ENCODE results near the gene SGK2.
"Not testable (repeated sequence)": the region's sequence is repeated elsewhere in the genome, so short reads cannot be mapped to it uniquely, and the experiment has no call there.

Gene SGK2

GRCh38 chr20:43564993-43565757 lies 6.3 kb downstream of the SGK2 start:
- no peak for DNase-seq

- DNase-seq = no peak
Observed at GRCh38 chr20:43565758-43566104, 6.9 kb downstream of the SGK2 start.

- DNase-seq = no peak
Observed at GRCh38 chr20:43567477-43567876, 8.7 kb downstream of the SGK2 start.

GRCh38 chr20:43568706-43569105 lies 9.9 kb downstream of the SGK2 start:
- DNase-seq = no peak

GRCh38 chr20:43569282-43569681 lies 10.5 kb downstream of the SGK2 start:
- DNase-seq = no peak

- no peak for DNase-seq
Observed at GRCh38 chr20:43570496-43570895, 11.7 kb downstream of the SGK2 start.

- DNase-seq = no peak
Observed at GRCh38 chr20:43571310-43571709, 12.5 kb downstream of the SGK2 start.

- DNase-seq = no peak
Observed at GRCh38 chr20:43571771-43572170, 12.9 kb downstream of the SGK2 start.

GRCh38 chr20:43572891-43573290 lies 14.1 kb downstream of the SGK2 start:
- DNase-seq = no peak

GRCh38 chr20:43576108-43576507 lies 17.3 kb downstream of the SGK2 start:
- no peak for DNase-seq

- DNase-seq = no peak
Observed at GRCh38 chr20:43579861-43580793, 21.3 kb downstream of the SGK2 start.

GRCh38 chr20:43583133-43583864 lies 24.5 kb downstream of the SGK2 start:
- DNase-seq = no peak

- DNase-seq = no peak
Observed at GRCh38 chr20:43583982-43584432, 25.2 kb downstream of the SGK2 start.

GRCh38 chr20:43584448-43585136 lies 25.8 kb downstream of the SGK2 start:
- DNase-seq = no peak

GRCh38 chr20:43586641-43587040 lies 27.8 kb downstream of the SGK2 start:
- DNase-seq = no peak

GRCh38 chr20:43588526-43588925 lies 29.7 kb downstream of the SGK2 start:
- DNase-seq = not testable (repeated sequence)

GRCh38 chr20:43590036-43590391 lies 31.2 kb downstream of the SGK2 start:
- DNase-seq = no peak

GRCh38 chr20:43590392-43591303 lies 31.8 kb downstream of the SGK2 start, which contains the start of gene IFT52:
IFT52 (plus strand) TSS chr20:43590937; CDS start chr20:43594699, 3,762 bp downstream.
- DNase-seq = peak; percentile 67 to 85 (median 78)

- DNase-seq = not testable (repeated sequence)
Observed at GRCh38 chr20:43601960-43602359, 43.1 kb downstream of the SGK2 start.

- no peak for DNase-seq
Observed at GRCh38 chr20:43603124-43603523, 44.3 kb downstream of the SGK2 start.

- no peak for DNase-seq
Observed at GRCh38 chr20:43605715-43606114, 46.9 kb downstream of the SGK2 start.
